Lower leg skin (tissue), 3 donors: ENCODE results near the gene GLB1L2.

Experiments
- POLR2A ChIP-seq, 2 donors: fragments of 450-650 bp; IDR thresholded peaks; one replicate each; pipeline ENCODE4 v1.6.1; 2016 to 2017; ENCODE audit warnings: antibody characterized with exemption in 2 of 2, mild to moderate bottlenecking in 1 of 2, moderate library complexity in 1 of 2
- TF ChIP-seq, protein P1 (sequence below), 3 donors: fragments of 450-650 bp; IDR thresholded peaks; one replicate each; pipeline ENCODE4 v1.5.1; 2016; ENCODE audit warnings: antibody characterized with exemption in 3 of 3, mild to moderate bottlenecking in 3 of 3, moderate library complexity in 2 of 3

DNA sequence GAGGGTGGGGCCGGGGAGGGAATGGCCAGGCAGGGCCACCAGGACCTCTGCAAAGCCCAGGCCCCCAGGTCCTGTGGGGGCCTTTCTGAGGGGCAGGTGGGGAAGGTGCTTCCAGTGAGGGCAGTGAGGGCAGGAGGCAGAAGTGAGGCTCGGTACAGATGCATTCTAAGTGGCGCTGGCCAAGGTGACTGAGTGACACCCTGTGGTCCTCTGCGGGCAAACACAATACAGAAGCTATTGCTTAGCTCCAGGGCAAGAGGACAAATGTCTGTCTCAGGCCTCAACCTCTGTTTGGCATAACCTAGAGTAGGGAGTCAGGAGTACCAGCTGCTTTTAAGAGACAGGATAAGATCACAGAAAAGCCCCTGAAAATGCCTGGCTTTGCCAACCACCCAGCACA lies 49.0 kb downstream of the GLB1L2 start:
- TF ChIP-seq, protein P1, sequence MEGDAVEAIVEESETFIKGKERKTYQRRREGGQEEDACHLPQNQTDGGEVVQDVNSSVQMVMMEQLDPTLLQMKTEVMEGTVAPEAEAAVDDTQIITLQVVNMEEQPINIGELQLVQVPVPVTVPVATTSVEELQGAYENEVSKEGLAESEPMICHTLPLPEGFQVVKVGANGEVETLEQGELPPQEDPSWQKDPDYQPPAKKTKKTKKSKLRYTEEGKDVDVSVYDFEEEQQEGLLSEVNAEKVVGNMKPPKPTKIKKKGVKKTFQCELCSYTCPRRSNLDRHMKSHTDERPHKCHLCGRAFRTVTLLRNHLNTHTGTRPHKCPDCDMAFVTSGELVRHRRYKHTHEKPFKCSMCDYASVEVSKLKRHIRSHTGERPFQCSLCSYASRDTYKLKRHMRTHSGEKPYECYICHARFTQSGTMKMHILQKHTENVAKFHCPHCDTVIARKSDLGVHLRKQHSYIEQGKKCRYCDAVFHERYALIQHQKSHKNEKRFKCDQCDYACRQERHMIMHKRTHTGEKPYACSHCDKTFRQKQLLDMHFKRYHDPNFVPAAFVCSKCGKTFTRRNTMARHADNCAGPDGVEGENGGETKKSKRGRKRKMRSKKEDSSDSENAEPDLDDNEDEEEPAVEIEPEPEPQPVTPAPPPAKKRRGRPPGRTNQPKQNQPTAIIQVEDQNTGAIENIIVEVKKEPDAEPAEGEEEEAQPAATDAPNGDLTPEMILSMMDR (IDR thresholded peaks at IDR 0.05): no peak
- no peak for TF ChIP-seq POLR2A (IDR thresholded peaks at IDR 0.05)
